ENCODE results near the gene PPP2R2B. TPM values are rescaled to one million over a fixed set of nuclear protein-coding genes. Genes with fewer than 3 reads are reported as not detected.

The PPP2R2B gene
- total RNA-seq, 1 experiment from 2014 or later: not detected

GRCh38 chr5:146778261-146778660 lies 100.3 kb downstream of the PPP2R2B start:
- no peak overlapping the region for H2AFZ ChIP-seq (ENCODE audit: low read length)
- H3K36me3 ChIP-seq (ENCODE audit: low read depth, low read length): no peaks in the 10 kb centered on the region
- no peak overlapping the region for H3K4me3 ChIP-seq (ENCODE audit: low read length)
- BruUV-seq (replicated peaks): no TSS peak
- no peaks in the 10 kb centered on the region for H3F3A ChIP-seq (ENCODE audit: low read length, unreplicated experiment)
- ChIA-PET POLR2A (ENCODE audit: unreplicated experiment) (no interaction called here), CTCF (no interaction called here)
- H3K27ac ChIP-seq (ENCODE audit: low read length): no peak overlapping the region
- ATAC-seq (no peak), DNase-seq (no peak)
- H3K9me2 ChIP-seq (replicated peaks; ENCODE audit: low read length): no peaks in the 10 kb centered on the region
- no peaks in the 10 kb centered on the region for H3K9me3 ChIP-seq (ENCODE audit: low read length)
- H3K9ac ChIP-seq (ENCODE audit: low read length): no peak overlapping the region
- TF ChIP-seq EZH2phosphoT487 (IDR thresholded peaks at IDR 0.05; ENCODE audit: borderline replicate concordance, low read length) (no peak), CTCF (conservative IDR thresholded peaks at IDR 0.05; ENCODE audit: low read depth, low read length) (no peak), EZH2 (IDR thresholded peaks at IDR 0.05; ENCODE audit: low read length, unreplicated experiment) (no peak)
- intact Hi-C loops (cut with micrococcal nuclease): no loop called here
- H3K79me2 ChIP-seq (ENCODE audit: low read length): no peaks in the 10 kb centered on the region
- H4K20me1 ChIP-seq (ENCODE audit: low read length): no peaks in the 10 kb centered on the region
- H3K27me3 ChIP-seq (ENCODE audit: low read length): peaks cover 5% of the 10 kb centered on the region; the same call in 1 of the 2 replicates
- no peaks in the 10 kb centered on the region for H3K4me1 ChIP-seq (ENCODE audit: insufficient read depth, low read length)
- H3K4me2 ChIP-seq (ENCODE audit: low read length): no peak overlapping the region

- BruUV-seq (replicated peaks): no TSS peak
- no peaks in the 10 kb centered on the region for H3K27me3 ChIP-seq (ENCODE audit: low read length)
- CTCF ChIA-PET: no interaction called here
- ATAC-seq: no peak
- H3K9me3 ChIP-seq (ENCODE audit: low read length): no peaks in the 10 kb centered on the region
- POLR2A ChIA-PET (ENCODE audit: unreplicated experiment): no interaction called here
- H3K4me3 ChIP-seq (ENCODE audit: low read length): no peak overlapping the region
- H3K4me1 ChIP-seq (ENCODE audit: insufficient read depth, low read length): no peaks in the 10 kb centered on the region
- no peaks in the 10 kb centered on the region for H4K20me1 ChIP-seq (ENCODE audit: low read length)
- no peak overlapping the region for H3K4me2 ChIP-seq (ENCODE audit: low read length)
- intact Hi-C loops (cut with micrococcal nuclease): loop anchor here (5.0 kb wide), 1 partner anchor 231 kb away; no protein-coding TSS in a partner anchor
- no peaks in the 10 kb centered on the region for H3K9me2 ChIP-seq (replicated peaks; ENCODE audit: low read length)
- no peak overlapping the region for H2AFZ ChIP-seq (ENCODE audit: low read length)
- no peaks in the 10 kb centered on the region for H3K36me3 ChIP-seq (ENCODE audit: low read depth, low read length)
- no peak overlapping the region for H3K9ac ChIP-seq (ENCODE audit: low read length)
- no peak for DNase-seq
- no peaks in the 10 kb centered on the region for H3K79me2 ChIP-seq (ENCODE audit: low read length)
- TF ChIP-seq EZH2phosphoT487 (IDR thresholded peaks at IDR 0.05; ENCODE audit: borderline replicate concordance, low read length): no peak
- H3K27ac ChIP-seq (ENCODE audit: low read length): no peak overlapping the region
- no peaks in the 10 kb centered on the region for H3F3A ChIP-seq (ENCODE audit: low read length, unreplicated experiment)
These were observed 105.6 kb downstream of the PPP2R2B start for GRCh38 chr5:146772881-146773466.

GRCh38 chr5:146770980-146771379 lies 107.6 kb downstream of the PPP2R2B start:
- H3K36me3 ChIP-seq (ENCODE audit: low read depth, low read length): no peaks in the 10 kb centered on the region
- no peak overlapping the region for H2AFZ ChIP-seq (ENCODE audit: low read length)
- no peaks in the 10 kb centered on the region for H3K27me3 ChIP-seq (ENCODE audit: low read length)
- no peak overlapping the region for H3K4me3 ChIP-seq (ENCODE audit: low read length)
- H3K4me1 ChIP-seq (ENCODE audit: insufficient read depth, low read length): no peaks in the 10 kb centered on the region
- H3K9me3 ChIP-seq (ENCODE audit: low read length): no peaks in the 10 kb centered on the region
- ChIA-PET POLR2A (ENCODE audit: unreplicated experiment) (no interaction called here), CTCF (no interaction called here)
- no peak overlapping the region for H3K9ac ChIP-seq (ENCODE audit: low read length)
- no peak overlapping the region for H3K4me2 ChIP-seq (ENCODE audit: low read length)
- no peak overlapping the region for H3K27ac ChIP-seq (ENCODE audit: low read length)
- H3K9me2 ChIP-seq (replicated peaks; ENCODE audit: low read length): no peaks in the 10 kb centered on the region
- no peak for TF ChIP-seq EZH2phosphoT487 (IDR thresholded peaks at IDR 0.05; ENCODE audit: borderline replicate concordance, low read length)
- no peak for TF ChIP-seq CTCF (conservative IDR thresholded peaks at IDR 0.05; ENCODE audit: low read depth, low read length)
- TF ChIP-seq EZH2 (IDR thresholded peaks at IDR 0.05; ENCODE audit: low read length, unreplicated experiment): no peak
- no peak for ATAC-seq
- BruUV-seq (replicated peaks): no TSS peak
- H4K20me1 ChIP-seq (ENCODE audit: low read length): no peaks in the 10 kb centered on the region
- H3F3A ChIP-seq (ENCODE audit: low read length, unreplicated experiment): no peaks in the 10 kb centered on the region
- no peak for DNase-seq
- no peaks in the 10 kb centered on the region for H3K79me2 ChIP-seq (ENCODE audit: low read length)
- intact Hi-C loops (cut with micrococcal nuclease): loop anchor here (5.0 kb wide), 1 partner anchor 229 kb away; no protein-coding TSS in a partner anchor

Measured in PC-3 (cell line).